Testis (tissue), 2 donors: ENCODE results near the gene NCBP1.

Source experiments
- POLR2A ChIP-seq: fragments of 450-650 bp; IDR thresholded peaks from one replicate; pipeline ENCODE4 v1.6.1; 2017; ENCODE audit warnings: antibody characterized with exemption, mild to moderate bottlenecking, moderate library complexity
- TF ChIP-seq, protein P1 (sequence below), 3 experiments: fragments of 450-650 bp in 2 of 3; fragments of 200-600 bp in 1 of 3; sonication (generic) in 1 of 3; IDR thresholded peaks; one replicate each; pipeline ENCODE4 v1.5.1; 2016 to 2019; ENCODE audit warnings: antibody characterized with exemption in 3 of 3, mild to moderate bottlenecking in 2 of 3, moderate library complexity in 1 of 3

DNA sequence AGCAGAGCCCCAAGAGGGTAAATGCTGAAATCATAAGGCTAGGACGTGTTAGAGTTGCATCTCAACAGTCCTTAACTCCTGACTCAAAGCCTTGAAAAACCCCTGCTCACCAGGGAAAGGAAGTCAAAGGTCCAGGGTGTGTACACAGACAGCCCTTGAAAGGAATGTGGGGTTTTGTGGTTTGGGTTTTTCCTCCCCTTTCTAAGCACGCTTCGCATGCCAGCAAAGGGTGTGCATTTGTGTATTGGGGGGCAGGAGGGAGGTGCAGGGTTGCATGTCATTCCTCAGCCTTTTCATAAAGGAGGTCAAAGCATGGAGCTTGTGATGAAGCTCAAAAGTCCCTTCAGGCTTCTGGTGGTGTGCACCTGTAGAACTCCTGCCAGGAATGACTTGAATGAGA is 80.8 kb downstream of the NCBP1 start:
- TF ChIP-seq POLR2A = no peak
- TF ChIP-seq, protein P1, sequence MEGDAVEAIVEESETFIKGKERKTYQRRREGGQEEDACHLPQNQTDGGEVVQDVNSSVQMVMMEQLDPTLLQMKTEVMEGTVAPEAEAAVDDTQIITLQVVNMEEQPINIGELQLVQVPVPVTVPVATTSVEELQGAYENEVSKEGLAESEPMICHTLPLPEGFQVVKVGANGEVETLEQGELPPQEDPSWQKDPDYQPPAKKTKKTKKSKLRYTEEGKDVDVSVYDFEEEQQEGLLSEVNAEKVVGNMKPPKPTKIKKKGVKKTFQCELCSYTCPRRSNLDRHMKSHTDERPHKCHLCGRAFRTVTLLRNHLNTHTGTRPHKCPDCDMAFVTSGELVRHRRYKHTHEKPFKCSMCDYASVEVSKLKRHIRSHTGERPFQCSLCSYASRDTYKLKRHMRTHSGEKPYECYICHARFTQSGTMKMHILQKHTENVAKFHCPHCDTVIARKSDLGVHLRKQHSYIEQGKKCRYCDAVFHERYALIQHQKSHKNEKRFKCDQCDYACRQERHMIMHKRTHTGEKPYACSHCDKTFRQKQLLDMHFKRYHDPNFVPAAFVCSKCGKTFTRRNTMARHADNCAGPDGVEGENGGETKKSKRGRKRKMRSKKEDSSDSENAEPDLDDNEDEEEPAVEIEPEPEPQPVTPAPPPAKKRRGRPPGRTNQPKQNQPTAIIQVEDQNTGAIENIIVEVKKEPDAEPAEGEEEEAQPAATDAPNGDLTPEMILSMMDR (IDR thresholded peaks at IDR 0.05) = no peak
